HG03159 (cell line): ENCODE measurements around the gene KIF23.

Experiments used
- ATAC-seq: cut with Tn5 transposase; IDR thresholded peaks from one replicate; pipeline ENCODE4 v1.9.1; 2021; ENCODE audit warnings: mild to moderate bottlenecking, moderate library complexity; ENCODE audit not compliant: unreplicated experiment

Gene KIF23

DNA sequence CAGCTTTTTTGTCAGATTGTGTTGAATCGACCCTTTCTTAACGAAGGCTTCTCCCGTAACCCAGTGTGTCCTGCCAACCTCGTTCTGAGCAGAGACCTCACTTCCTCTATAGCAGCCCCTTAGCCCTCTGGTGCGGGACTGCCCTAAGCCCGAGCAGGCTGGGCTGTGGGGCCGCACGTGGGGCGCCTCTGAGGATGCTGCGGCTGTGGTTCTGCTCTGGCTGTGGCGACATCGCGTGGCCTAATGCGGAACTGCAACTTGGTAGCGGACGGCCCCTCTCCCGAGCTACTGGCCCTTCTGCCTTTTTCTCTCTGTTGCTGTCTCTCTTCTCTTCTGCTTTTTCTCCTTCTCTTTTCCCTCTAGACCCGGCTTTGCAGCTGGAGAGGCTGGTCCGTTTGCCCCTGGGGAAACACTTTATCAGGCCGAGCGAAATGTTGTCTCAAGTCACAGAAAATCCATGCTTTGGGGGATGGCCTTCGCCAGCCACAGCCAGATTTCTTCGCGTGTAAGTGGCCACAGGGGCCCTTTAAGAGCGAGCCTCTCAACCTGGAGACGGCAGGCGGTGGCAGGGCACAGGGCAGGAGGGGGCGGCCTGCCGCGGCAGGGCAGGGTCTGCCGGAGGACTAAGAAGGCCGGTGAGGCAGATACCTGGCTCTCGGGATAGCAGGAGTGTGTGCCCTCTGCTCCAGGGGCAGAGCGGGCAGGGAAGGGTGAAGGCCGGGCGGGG lies 19.4 kb upstream of the KIF23 start:
- ATAC-seq: peak; percentile 72

DNA sequence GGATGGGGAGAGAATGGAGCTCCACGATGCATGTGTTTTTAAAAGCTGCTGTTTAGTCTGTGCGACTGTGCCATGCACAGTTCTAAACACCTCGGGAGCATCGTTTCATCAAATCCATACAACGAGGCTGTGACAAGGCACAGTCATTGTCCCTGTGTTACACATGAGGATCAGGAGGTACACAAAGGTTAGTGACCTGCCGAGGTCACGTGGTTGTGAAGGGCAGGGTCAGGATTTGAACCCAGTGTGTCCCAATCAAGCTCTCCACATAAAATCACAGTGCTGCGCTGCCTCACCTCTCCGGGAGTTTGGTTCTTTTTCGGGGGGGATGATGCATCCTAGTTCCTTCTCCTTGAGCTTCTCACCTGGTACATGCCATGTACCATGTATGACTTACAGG lies 18.7 kb upstream of the KIF23 start:
- ATAC-seq: no peak

DNA sequence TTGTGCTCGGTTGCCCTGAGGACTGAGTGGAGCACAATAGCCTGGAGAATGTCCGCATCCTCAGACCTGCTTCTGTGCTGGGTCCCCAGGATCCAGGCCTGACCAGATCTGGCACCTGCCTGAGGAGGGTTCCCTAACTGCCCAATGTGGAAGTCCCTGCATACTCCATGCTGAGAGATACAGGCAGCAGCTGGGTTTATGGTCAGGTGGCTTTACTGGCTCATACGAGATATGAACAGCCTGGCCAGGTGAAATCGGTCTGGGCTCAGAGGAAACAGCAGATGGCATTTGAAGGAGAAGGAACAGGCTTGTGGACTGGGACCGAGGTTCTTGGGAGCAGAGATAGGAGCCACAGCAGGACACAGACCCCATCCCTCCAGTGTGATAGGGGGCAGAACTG lies 18.2 kb upstream of the KIF23 start:
- ATAC-seq: no peak

- no peak for ATAC-seq
Observed at GRCh38 chr15:69398491-69398891, 15.7 kb upstream of the KIF23 start.

DNA sequence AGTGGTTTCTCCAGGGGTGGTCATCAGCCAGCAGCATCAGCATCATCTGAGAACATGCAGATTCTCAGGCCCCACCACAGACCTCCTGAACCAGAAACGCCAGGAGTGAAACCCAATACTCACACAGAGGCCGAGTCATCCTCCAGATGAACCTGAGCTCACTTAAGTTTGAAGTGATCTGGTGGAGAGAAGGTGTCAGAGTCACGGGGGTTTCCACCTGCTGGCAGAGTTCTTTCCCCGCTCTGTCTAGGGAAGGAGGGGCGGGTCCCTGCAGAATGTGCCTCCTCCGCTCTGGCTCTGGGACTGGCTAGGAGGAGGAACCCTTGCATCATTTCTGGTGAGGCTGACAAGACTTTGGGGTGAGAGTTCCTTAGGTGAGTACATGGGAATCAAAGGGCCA lies 13.3 kb upstream of the KIF23 start:
- no peak for ATAC-seq

- ATAC-seq: no peak
Observed at GRCh38 chr15:69402816-69403215, 11.3 kb upstream of the KIF23 start.

GRCh38 chr15:69403594-69403993 lies 10.6 kb upstream of the KIF23 start:
- no peak for ATAC-seq

DNA sequence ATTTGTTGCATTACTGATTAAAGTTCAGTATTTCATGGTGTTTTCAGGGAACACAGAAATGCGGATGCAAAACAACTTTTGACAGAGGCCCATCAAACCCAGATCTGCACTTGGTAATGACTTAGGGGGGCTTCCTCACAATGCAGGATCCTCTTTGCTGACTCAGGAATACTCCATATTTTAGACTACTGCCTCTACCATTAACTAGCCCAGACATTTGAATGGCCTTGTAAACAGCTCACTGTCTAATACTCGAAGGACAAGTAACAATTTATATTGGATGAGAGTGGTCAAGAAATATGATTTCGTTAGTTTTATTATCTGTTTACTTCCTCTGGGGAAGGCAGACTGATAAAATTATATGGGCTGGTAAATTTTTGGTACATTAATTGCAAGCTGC lies 9.0 kb upstream of the KIF23 start:
- ATAC-seq: no peak

DNA sequence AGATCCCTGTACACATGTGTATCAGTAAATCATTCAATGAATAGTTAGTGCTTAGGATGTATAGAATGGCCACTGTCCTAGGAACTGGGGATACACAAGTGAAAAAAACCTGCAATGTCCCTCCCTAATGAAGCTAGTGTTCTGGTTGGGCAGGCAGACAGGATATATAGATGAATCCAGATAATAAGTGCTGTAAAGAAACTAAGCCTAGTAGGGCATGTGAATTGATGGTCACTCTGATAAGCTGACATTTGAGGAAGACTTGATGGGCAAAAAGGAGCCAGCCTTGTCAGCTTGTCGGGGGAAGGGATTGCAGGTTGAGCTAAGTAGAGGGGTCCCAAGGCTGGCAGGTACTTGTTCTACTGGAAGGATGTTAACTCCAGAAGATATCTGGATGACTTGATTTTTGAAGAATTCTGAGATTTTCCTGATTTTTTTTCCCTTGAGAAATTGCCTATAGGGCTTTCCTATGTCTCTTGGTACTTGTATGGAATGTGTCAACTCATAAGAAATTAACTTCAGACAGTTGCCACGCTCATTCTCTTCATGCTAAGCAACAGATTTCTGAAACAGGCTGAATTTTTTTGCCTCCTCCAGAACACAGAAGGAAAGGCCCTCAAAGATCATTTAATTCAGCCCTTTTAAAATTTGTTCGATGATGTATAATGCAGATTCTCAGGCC lies 6.3 kb upstream of the KIF23 start:
- no peak for ATAC-seq

DNA sequence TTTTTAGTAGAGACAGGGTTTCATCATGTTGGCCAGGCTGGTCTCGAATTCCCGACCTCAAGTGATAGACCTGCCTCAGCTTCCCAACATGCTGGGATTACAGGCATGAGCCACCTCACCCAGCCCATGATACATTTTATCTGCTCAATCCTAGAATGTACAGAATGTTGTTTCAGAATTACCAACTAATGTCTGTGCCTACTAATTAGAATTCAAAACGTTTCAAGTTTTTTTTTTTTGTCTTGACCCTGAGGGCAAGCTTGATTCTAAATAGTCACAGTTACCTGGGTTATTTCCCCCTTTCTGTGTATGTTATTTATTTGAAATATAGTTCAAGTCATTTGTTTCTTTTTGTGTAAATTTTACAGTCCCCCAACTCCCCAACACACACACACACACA lies 5.3 kb upstream of the KIF23 start:
- no peak for ATAC-seq

DNA sequence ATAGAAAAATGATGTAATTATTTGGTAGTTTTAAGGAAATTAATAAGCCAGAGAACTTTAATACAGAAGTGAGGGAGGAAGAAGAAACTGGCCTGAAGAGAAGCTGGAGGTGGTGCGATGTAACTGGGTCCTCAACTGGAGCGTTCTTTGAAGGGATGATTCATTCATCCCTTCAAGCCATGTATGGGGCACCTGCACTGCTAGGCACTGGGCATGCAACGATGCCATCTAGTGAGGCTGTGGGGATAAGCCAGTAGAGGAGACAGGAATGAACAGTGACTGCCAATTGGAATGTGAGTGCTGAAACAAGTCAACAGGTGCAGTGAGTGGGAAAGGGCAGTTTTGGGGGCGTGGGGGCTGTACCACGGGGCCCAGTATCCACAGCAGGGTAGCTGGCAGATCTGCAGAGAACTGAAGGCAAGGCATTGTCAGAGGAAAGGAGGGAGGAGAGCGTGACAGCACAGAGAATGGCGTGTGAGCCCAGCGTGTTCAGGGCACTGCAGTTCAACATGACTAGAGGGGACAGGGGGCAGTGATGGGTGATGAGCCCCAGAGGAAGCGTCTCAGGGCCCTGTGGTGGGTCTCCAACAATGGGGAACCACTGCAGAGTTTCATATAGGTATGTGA lies 3.8 kb upstream of the KIF23 start:
- no peak for ATAC-seq

GRCh38 chr15:69412274-69412673 lies 1.9 kb upstream of the KIF23 start:
- ATAC-seq: no peak

DNA sequence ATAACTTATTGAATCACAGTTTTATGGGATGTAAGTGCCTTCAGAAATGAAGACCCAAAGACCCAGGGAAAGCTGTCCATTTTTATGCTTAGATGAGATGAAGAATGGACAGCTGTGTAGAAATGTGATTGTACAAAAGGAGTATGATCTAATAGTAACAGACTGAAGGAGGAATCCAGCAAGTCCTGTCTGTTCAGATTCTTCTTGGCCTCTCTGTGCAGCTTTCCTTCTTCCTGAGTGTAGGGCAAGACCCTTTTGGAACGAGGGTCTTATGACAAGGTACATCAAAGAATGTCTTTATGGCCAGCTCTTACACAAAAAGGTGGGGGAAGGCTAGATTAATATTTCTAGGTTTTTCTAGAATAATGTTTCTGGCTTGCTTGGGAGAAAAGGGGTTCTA lies 1.4 kb upstream of the KIF23 start:
- ATAC-seq: no peak

GRCh38 chr15:69414701-69415167 lies 585 bp downstream of the KIF23 start:
- peak; percentile 30 for ATAC-seq

DNA sequence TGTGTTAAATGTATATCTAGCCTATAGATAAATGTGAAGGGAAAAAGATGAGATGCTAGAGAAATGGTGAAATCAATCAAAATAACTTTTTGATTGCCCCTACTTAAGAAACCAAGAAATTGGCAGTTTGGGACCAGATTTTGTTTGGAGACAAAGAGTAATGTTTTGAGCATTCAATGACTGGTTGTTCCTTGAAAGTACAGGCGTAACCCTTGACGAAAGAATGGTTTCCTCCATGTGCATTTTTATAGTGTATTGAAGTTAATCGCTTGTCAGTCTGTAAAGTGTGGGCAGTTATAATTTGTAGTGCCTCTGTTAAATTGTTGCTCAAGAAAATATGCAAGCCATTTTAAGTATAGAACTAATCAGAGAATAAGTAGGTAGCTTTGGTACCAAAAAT lies 1.2 kb downstream of the KIF23 start:
- no peak for ATAC-seq

GRCh38 chr15:69417581-69417980 lies 3.4 kb downstream of the KIF23 start:
- no peak for ATAC-seq

DNA sequence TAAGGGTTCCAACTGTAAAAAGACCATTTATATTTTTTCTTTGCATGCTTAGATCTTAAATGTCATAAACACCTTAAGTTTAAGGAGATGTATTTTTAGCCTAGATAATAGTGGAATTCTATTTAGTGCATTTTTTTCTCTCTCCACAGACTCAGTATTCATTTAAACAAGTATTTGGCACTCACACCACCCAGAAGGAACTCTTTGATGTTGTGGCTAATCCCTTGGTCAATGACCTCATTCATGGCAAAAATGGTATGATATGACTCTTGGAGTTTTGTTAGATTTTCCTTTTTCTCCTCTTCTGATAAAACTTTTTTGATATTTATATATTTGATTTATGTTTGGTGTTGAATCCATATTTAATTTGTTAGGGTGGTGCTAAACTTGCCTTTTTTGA lies 7.3 kb downstream of the KIF23 start:
- ATAC-seq: no peak

DNA sequence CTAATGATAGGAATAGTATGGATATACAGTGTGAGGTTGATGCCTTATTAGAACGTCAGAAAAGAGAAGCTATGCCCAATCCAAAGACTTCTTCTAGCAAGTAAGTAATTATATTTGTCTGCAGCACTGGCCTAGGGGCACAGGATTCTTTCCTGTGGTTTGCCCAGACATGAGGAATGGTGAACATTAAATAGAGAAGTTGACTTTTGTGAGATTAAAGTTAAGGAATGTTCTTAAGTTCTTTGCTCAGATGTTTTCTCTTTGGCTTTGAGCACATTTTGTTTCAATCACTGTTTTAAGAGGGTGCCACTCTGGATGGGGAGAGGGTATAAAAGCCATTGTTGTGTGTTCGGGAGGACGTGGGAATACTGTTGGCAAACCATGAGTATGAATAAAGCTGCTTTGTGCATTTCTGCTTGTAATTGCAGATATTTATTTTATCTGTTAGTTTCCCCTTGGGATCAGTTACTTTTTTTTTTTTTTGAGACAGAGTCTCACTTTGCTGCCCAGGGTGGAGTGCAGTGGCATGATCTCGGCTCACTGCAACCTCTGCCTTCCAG lies 8.3 kb downstream of the KIF23 start:
- ATAC-seq: no peak

DNA sequence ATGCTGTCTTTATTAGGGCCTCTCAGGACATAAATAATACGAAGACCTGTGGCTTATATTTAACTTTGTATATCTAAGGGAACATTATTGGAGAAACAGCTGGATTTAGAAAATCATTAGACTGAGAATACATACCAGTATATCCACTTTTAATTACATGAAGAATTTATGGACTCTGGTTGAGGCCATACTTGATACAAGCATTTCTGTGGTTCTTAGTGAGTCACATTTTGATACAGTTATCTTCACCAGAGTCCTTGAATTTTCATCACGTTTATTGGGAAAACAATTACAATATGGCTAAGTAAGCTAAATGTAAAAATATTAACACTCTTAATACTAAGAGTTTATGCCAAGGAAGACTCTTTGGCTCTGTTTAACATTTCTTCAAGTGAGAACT lies 9.9 kb downstream of the KIF23 start:
- ATAC-seq: no peak

DNA sequence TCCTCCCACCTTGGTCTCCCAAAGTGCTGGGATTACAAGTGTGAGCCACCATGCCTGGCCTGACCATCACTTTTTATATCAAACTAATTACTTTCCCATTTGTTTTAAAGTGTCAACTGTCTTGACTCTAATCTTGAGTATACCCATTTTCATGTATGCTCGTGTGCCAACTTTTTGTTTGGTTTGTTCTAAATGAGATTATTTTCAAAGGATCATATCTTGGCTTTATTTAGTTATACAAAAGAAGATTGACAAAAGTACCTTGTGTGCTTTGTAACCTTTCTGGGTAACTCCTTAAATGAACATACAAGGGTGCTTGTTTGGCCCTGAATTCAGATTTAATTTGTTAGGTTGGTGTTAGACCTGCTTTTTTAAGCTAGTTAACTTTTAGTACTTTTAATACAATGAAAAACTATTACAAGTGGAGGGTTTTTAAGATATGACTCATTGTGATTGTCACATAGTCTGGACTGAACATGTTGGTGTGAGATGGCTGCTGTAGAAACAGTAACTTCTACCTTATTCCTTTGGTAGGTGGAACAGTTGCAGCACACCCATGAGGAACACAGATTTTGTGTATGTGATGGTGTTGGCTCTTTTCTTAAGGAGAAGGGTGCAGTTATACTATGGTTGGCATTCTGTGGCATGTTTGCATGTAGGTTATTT lies 10.7 kb downstream of the KIF23 start:
- no peak for ATAC-seq

DNA sequence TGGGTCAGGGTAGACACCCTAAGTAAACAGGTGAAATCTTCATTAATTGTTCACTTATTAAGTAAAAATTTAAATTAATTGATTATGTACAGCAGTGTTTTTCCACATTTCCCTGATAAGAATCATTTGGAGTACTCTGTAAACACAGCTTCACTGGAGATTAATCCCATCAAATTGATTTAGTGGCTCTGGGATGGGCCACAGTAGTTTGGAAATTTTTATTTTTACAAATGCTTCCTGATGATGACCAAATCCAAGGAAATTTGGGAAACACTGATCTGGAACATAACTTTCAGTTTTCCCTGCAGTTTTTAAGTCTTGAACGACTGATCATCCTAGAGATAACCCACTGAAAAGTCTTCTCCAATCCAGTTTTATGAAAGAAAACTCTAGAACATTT lies 19.7 kb downstream of the KIF23 start:
- ATAC-seq: no peak
